IMR-90 (cell line): Measurements from ENCODE around the gene SPATA2. TPM values are rescaled to one million over a fixed set of nuclear protein-coding genes. Genes with fewer than 3 reads are reported as not detected.

Source experiments
- ATAC-seq: fragments of 200-7000 bp; cut with Tn5 transposase; 2 replicates; pipeline ENCODE4 v1.9.1; 2020; ENCODE audit warnings: low read depth, mild to moderate bottlenecking, moderate library complexity
- BruUV-seq: library from RNA; stranded (reverse); fragments of 400-500 nt; replicated peaks from 2 replicates; lab custom pipeline; 2021; lab: Mats Ljungman, UMichigan
- CTCF ChIA-PET: fragments of 300-600 bp; formaldehyde crosslinking; extraction: SDS; loops from one replicate; lab custom pipeline; 2021; ENCODE audit warnings: antibody characterized with exemption; lab: Yijun Ruan, JAX
- POLR2A ChIA-PET: fragments of 300-600 bp; sonication (Branson Sonifier 250); formaldehyde crosslinking; loops from one replicate; lab custom pipeline; 2022; ENCODE audit warnings: antibody characterized with exemption; ENCODE audit not compliant: unreplicated experiment; lab: Charles Lee
- DNase-seq: peaks from one replicate; pipeline ENCODE4 v3.0.0; 2013
- H2AFZ ChIP-seq: replicated peaks from 2 replicates; pipeline ENCODE3; 2013; ENCODE audit warnings: low read length, mild to moderate bottlenecking; ENCODE audit not compliant: poor library complexity
- H2AK5ac ChIP-seq: 2 replicates; pipeline ENCODE4 v1.6.1; 2013; ENCODE audit warnings: low read depth, low read length, inconsistent platforms
- H2AK9ac ChIP-seq: replicated peaks from 2 replicates; pipeline ENCODE3; 2013; ENCODE audit warnings: mild to moderate bottlenecking, low read depth, low read length, moderate library complexity; ENCODE audit not compliant: poor library complexity
- H2BK120ac ChIP-seq: 2 replicates; pipeline ENCODE4 v1.6.1; 2013; ENCODE audit warnings: low read depth, low read length, inconsistent platforms
- H2BK15ac ChIP-seq: 3 replicates; pipeline ENCODE4 v1.6.1; 2013; ENCODE audit warnings: low read depth, low read length, inconsistent platforms
- H2BK20ac ChIP-seq: 2 replicates; pipeline ENCODE4 v1.6.1; 2013; ENCODE audit warnings: low read depth, mild to moderate bottlenecking, inconsistent platforms, low read length, moderate library complexity
- H2BK5ac ChIP-seq: 2 replicates; pipeline ENCODE4 v1.6.1; 2013; ENCODE audit warnings: mild to moderate bottlenecking, low read depth, low read length, inconsistent platforms; ENCODE audit not compliant: poor library complexity, severe bottlenecking
- H3K14ac ChIP-seq: replicated peaks from 2 replicates; pipeline ENCODE4 v1.6.1; 2013; ENCODE audit warnings: low read depth, low read length, inconsistent platforms
- H3K18ac ChIP-seq: 2 replicates; pipeline ENCODE4 v1.6.1; 2013; ENCODE audit warnings: low read depth, low read length, control low read depth
- H3K23ac ChIP-seq: 2 replicates; pipeline ENCODE4 v1.6.1; 2013; ENCODE audit warnings: low read depth, low read length, inconsistent platforms
- H3K27ac ChIP-seq: 2 replicates; pipeline ENCODE4 v1.5.1; 2013; ENCODE audit warnings: mild to moderate bottlenecking, control low read depth, low read length; ENCODE audit not compliant: insufficient read depth
- H3K27me3 ChIP-seq: 2 replicates; pipeline ENCODE4 v1.6.1; 2013; ENCODE audit warnings: low read length; ENCODE audit not compliant: control insufficient read depth, insufficient read depth
- H3K36me3 ChIP-seq: 2 replicates; pipeline ENCODE4 v1.6.1; 2013; ENCODE audit warnings: low read length, mixed read lengths; ENCODE audit not compliant: control insufficient read depth, insufficient read depth
- H3K4ac ChIP-seq: 2 replicates; pipeline ENCODE4 v1.6.1; 2013; ENCODE audit warnings: low read depth, low read length, inconsistent platforms
- H3K4me1 ChIP-seq: 2 replicates; pipeline ENCODE4 v1.6.1; 2013; ENCODE audit warnings: low read length, mixed read lengths; ENCODE audit not compliant: control insufficient read depth, insufficient read depth
- H3K4me2 ChIP-seq: 2 replicates; pipeline ENCODE4 v1.6.1; 2013; ENCODE audit warnings: low read depth, mild to moderate bottlenecking, control low read depth, low read length, moderate library complexity
- H3K4me3 ChIP-seq: 2 replicates; pipeline ENCODE4 v1.5.1; 2013; ENCODE audit warnings: low read depth, mild to moderate bottlenecking, control low read depth, low read length, moderate library complexity; ENCODE audit not compliant: insufficient read depth
- H3K56ac ChIP-seq: 2 replicates; pipeline ENCODE4 v1.6.1; 2013; ENCODE audit warnings: low read length, inconsistent platforms; ENCODE audit not compliant: insufficient read depth; ENCODE audit errors: extremely low read depth
- H3K79me1 ChIP-seq, 2 experiments: 2 replicates each; pipeline ENCODE4 v1.6.1; 2013; ENCODE audit warnings: low read length in 2 of 2, inconsistent platforms in 1 of 2, low read depth in 1 of 2
- H3K9ac ChIP-seq: 2 replicates; pipeline ENCODE4 v1.6.1; 2013; ENCODE audit warnings: low read depth, low read length, control low read depth
- H3K9me1 ChIP-seq: 2 replicates; pipeline ENCODE4 v1.6.1; 2013; ENCODE audit warnings: low read length, inconsistent platforms; ENCODE audit not compliant: insufficient read depth
- H3K9me3 ChIP-seq: 2 replicates; pipeline ENCODE4 v1.6.1; 2013; ENCODE audit warnings: low read length; ENCODE audit not compliant: control insufficient read depth, insufficient read depth
- H4K20me1 ChIP-seq: 2 replicates; pipeline ENCODE4 v1.6.1; 2013; ENCODE audit warnings: low read length, inconsistent platforms; ENCODE audit not compliant: insufficient read depth
- H4K5ac ChIP-seq: 2 replicates; pipeline ENCODE4 v1.6.1; 2013; ENCODE audit warnings: mild to moderate bottlenecking, low read depth, low read length, control low read depth
- H4K8ac ChIP-seq, 2 experiments: 2 replicates each; pipeline ENCODE4 v1.6.1; 2013; ENCODE audit warnings: low read depth in 2 of 2, low read length in 2 of 2, control low read depth in 1 of 2, inconsistent platforms in 1 of 2
- H4K91ac ChIP-seq: 2 replicates; pipeline ENCODE4 v1.6.1; 2013; ENCODE audit warnings: low read depth, low read length, inconsistent platforms; ENCODE audit not compliant: insufficient read depth
- CEBPB ChIP-seq: IDR thresholded peaks from 2 replicates; pipeline ENCODE4 v1.6.1; 2012; ENCODE audit warnings: low read depth, low read length, improper control_type of control experiment
- CHD1 ChIP-seq: IDR thresholded peaks from 2 replicates; pipeline ENCODE4 v1.6.1; 2012; ENCODE audit warnings: low read depth, low read length, improper control_type of control experiment
- FOS ChIP-seq: fragments of 150-350 bp; IDR thresholded peaks from 2 replicates; pipeline ENCODE4 v1.6.1; 2016; ENCODE audit warnings: low read depth, low read length
- MAFK ChIP-seq: IDR thresholded peaks from 2 replicates; pipeline ENCODE4 v1.6.1; 2012; ENCODE audit warnings: low read depth, low read length, improper control_type of control experiment
- MAZ ChIP-seq: IDR thresholded peaks from 2 replicates; pipeline ENCODE4 v1.6.1; 2012; ENCODE audit warnings: low read depth, mild to moderate bottlenecking, low read length, improper control_type of control experiment, moderate library complexity, borderline replicate concordance
- POLR2A ChIP-seq: IDR thresholded peaks from 2 replicates; pipeline ENCODE4 v1.6.1; 2012; ENCODE audit warnings: mild to moderate bottlenecking, low read depth, low read length
- WGBS, 2 experiments: methylation state at CpG; one replicate each; pipeline versions ENCODE4 v1.1.5 to v1.1.7; 2013; ENCODE audit warnings: missing lambda C conversion rate in 2 of 2; ENCODE audit not compliant: insufficient read length in 1 of 2; ENCODE audit errors: extremely low coverage in 2 of 2; 5-methylcytosine and 5-hydroxymethylcytosine counted together
- dilution Hi-C: fragments of 300-500 bp; cut with HindIII; formaldehyde crosslinking; loops from one replicate; pipeline ENCODE4 v1.14.3; 2018; ENCODE audit warnings: low sequenced_read_pairs; ENCODE audit not compliant: unreplicated experiment
- in situ Hi-C: fragments of 300-500 bp; cut with MboI; formaldehyde crosslinking; loops from 3 replicates; pipeline ENCODE4 v1.14.3; 2019; ENCODE audit warnings: low sequenced_read_pairs, inconsistent platforms, mixed read lengths
- intact Hi-C: fragments of 100-400 bp; cut with micrococcal nuclease; formaldehyde crosslinking; loops from 2 replicates; pipeline ENCODE4 v1.10.0; 2022
- polyA plus RNA-seq, 3 experiments: library from polyadenylated mRNA; depleted of rRNA; stranded (reverse); fragments of >200 nt; gene quantifications; 2 replicates each; pipeline ENCODE4 v1.2.3, GENCODE V29; 2012; ENCODE audit warnings: low replicate concordance in 1 of 3
- total RNA-seq: library from RNA; depleted of rRNA; stranded (reverse); fragments of >200 nt; gene quantifications from 2 replicates; pipeline ENCODE4 v1.2.3, GENCODE V29; 2012
- TF ChIP-seq, protein P1 (sequence below): conservative IDR thresholded peaks from 2 replicates; pipeline ENCODE4 v1.5.1; 2012; ENCODE audit warnings: mild to moderate bottlenecking, low read depth, low read length, improper control_type of control experiment
- TF ChIP-seq, protein P2 (sequence below): fragments of 150-350 bp; IDR thresholded peaks from 2 replicates; pipeline ENCODE4 v1.6.1; 2017; ENCODE audit warnings: mild to moderate bottlenecking, antibody characterized with exemption, low read length, low read depth

Gene SPATA2
- total and polyA plus RNA-seq, 2 of the 4 experiments (the other 2 are of a cell fraction) = 1.3 to 4.5 TPM

DNA sequence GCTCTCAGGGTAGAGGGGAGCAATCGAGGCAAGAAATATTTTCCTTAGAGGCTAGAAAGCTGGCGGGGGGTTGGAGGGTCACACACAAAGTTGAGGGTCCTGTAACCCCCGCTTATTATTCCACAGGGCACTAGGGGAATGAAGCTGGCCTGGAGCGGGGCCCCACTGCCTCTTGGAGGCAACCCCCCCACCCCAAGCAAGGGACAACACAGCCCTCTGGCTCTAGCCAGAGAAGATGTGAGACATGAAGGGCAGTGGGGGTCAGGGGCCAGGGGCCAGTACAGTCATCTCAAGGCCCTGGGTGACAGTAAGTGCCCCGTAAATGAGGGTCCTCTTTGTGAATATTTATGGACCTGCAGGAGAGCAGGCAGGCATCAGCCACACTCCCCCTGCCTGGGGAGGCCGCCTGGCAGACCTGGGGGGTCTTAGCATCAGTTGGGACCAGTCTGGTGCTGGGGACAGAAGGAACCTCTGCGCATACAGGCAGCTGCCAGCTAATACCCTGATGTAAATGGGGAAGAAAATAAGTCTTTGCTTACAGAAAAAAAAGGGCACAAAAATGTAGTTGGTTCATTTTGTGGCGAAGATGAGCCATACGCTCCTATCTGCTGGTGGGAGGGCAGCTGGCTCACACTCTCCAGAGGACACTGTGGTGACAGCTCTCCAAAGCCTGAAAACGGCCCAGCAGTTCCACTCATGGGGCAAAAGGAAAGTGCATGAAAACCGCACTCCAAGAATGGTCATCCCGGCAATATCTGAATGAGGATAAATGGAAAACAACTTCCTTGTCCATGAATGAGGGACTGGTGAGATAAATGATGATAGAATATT, 21.9 kb downstream of the SPATA2 start:
- Histone ChIP-seq H2AFZ (no peak overlapping the region), H2AK5ac (no peak overlapping the region), H2BK120ac (no peak overlapping the region), H3K79me1 (peaks cover 0 to 4% of the 10 kb centered on the region in 2 experiments; a peak in 1 of 4 replicates), H3K18ac (no peak overlapping the region), H3K9ac (no peak overlapping the region), H3K4me1 (peaks cover 21% of the 10 kb centered on the region), H3K4me2 (peak overlapping the region; percentile 60), H2BK15ac (no peak overlapping the region), H3K4ac (no peak overlapping the region), H2BK20ac (no peak overlapping the region), H3K4me3 (no peak overlapping the region), H3K14ac (no peak overlapping the region), H3K23ac (peak overlapping the region; percentile 3; the same call in 1 of the 2 replicates), H3K9me3 (no peaks in the 10 kb centered on the region), H3K9me1 (no peaks in the 10 kb centered on the region), H2AK9ac (no peak overlapping the region), H3K27ac (no peak overlapping the region), H4K20me1 (0 out of 2 replicates have a peak, but pooled peaks cover 6% of the 10 kb centered on the region), H2BK5ac (no peak overlapping the region), H3K36me3 (0 out of 2 replicates have a peak, but pooled peaks cover 1% of the 10 kb centered on the region), H3K27me3 (no peaks in the 10 kb centered on the region), H3K56ac (no peak overlapping the region), H4K91ac (no peak overlapping the region), H4K5ac (no peak overlapping the region), H4K8ac (no peak overlapping the region)
- ATAC-seq = peak; percentile 34; the same call in 1 of the 2 replicates
- in situ Hi-C loops = no loop called here
- TF ChIP-seq, protein P1, sequence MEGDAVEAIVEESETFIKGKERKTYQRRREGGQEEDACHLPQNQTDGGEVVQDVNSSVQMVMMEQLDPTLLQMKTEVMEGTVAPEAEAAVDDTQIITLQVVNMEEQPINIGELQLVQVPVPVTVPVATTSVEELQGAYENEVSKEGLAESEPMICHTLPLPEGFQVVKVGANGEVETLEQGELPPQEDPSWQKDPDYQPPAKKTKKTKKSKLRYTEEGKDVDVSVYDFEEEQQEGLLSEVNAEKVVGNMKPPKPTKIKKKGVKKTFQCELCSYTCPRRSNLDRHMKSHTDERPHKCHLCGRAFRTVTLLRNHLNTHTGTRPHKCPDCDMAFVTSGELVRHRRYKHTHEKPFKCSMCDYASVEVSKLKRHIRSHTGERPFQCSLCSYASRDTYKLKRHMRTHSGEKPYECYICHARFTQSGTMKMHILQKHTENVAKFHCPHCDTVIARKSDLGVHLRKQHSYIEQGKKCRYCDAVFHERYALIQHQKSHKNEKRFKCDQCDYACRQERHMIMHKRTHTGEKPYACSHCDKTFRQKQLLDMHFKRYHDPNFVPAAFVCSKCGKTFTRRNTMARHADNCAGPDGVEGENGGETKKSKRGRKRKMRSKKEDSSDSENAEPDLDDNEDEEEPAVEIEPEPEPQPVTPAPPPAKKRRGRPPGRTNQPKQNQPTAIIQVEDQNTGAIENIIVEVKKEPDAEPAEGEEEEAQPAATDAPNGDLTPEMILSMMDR = no peak
- TF ChIP-seq CEBPB = no peak
- TF ChIP-seq POLR2A = no peak
- TF ChIP-seq MAFK = no peak
- no peak for TF ChIP-seq CHD1
- TF ChIP-seq, protein P2, sequence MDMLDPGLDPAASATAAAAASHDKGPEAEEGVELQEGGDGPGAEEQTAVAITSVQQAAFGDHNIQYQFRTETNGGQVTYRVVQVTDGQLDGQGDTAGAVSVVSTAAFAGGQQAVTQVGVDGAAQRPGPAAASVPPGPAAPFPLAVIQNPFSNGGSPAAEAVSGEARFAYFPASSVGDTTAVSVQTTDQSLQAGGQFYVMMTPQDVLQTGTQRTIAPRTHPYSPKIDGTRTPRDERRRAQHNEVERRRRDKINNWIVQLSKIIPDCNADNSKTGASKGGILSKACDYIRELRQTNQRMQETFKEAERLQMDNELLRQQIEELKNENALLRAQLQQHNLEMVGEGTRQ = no peak
- no peak for TF ChIP-seq FOS
- TF ChIP-seq MAZ = no peak
- dilution Hi-C loops = no loop called here
- ChIA-PET POLR2A (interaction anchor here (0.5 kb wide), 1 partner anchor 37 kb away, joined by 12 read pairs; no protein-coding TSS in a partner anchor), CTCF (no interaction called here)
- intact Hi-C loops = no loop called here
- DNase-seq = peak; percentile 14
- no TSS peak for BruUV-seq
- 79% methylated on average over 4 of the region's 12 CpGs; no CpG with 5 or more reads in 1 of the 2 experiments for whole genome bisulfite sequencing, 2 experiments
